WI38 (cell line): ENCODE results near the gene MSI2.

Experiments used
- H3K4me3 ChIP-seq: 2 replicates; pipeline ENCODE4 v1.5.1; 2011; ENCODE audit warnings: low read depth, mild to moderate bottlenecking, control low read depth, low read length
- TF ChIP-seq, protein P1 (sequence below): IDR thresholded peaks from 2 replicates; pipeline ENCODE4 v1.5.1; 2012; ENCODE audit warnings: low read depth, mild to moderate bottlenecking, control low read depth, low read length

MSI2 gene

DNA sequence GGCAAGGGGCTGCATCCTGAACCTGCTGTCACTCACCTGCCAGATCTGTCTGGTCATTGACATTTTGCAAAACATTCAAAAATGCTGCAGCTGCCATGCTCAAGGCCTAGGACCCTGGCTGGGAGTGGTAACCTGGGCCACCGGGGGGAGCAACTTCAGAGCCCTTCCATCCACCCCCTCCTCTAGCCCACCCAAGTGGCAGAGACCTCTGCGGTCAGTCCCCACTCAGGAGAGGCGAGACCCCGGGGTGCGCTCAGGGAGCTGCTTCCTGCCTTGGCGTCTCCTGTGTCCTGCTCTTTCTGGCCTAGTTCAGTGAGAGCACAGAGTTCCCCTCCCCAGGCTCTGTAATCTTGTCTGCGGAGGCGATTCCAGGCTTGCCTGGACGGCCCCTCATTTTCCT is 380.0 kb downstream of the MSI2 start:
- no peak overlapping the region for H3K4me3 ChIP-seq
- TF ChIP-seq, protein P1, sequence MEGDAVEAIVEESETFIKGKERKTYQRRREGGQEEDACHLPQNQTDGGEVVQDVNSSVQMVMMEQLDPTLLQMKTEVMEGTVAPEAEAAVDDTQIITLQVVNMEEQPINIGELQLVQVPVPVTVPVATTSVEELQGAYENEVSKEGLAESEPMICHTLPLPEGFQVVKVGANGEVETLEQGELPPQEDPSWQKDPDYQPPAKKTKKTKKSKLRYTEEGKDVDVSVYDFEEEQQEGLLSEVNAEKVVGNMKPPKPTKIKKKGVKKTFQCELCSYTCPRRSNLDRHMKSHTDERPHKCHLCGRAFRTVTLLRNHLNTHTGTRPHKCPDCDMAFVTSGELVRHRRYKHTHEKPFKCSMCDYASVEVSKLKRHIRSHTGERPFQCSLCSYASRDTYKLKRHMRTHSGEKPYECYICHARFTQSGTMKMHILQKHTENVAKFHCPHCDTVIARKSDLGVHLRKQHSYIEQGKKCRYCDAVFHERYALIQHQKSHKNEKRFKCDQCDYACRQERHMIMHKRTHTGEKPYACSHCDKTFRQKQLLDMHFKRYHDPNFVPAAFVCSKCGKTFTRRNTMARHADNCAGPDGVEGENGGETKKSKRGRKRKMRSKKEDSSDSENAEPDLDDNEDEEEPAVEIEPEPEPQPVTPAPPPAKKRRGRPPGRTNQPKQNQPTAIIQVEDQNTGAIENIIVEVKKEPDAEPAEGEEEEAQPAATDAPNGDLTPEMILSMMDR: no peak

DNA sequence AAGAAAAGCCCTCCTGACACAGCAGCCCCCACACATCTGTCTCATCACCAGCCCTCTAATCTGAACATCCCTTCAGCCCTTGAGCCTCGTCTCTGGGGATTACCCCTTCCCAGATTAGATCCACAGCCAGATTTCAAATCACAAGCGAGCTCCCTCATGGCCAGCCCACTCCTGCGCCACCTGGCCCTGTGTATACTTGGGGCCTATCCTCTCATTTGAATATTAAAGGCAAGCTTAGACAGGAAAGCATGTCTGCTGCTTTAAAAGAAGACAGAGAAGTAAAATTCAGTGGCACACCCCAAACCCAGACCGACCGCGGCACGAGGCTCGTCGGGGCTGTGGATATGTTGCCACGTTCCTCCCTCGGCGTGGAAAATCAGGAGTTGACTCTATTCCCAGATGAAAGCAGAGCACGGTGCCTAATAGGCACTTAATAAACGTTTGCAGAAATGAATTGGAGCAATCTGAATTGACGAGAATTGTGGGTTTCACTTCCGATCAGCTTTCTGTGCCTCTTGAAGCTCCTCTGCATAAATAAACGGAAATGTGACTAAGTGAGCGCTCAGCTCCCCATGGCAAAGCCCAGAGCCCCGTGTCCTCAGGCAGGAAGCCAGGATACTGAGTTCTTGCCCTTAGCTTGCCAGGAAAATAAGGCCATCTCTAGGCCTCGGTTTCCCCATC is 380.8 kb downstream of the MSI2 start:
- no peak overlapping the region for H3K4me3 ChIP-seq
- TF ChIP-seq, protein P1: no peak

DNA sequence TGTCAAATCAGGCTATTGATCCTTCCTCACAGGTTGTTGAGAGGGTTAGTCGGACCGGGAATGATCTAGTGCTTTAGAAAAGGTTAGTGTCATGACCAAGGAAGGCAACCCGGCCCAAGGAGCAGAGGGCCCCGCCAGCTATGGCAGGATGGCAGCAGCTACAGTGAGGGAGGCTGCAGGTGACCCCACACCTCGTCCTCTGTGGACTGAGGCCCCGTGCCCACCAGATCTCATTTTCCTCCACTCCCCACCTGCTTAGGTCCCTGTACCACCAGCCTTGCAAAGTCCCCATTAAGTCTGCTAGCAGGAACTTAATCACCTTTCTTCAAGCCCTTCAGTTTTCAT is 381.3 kb downstream of the MSI2 start:
- H3K4me3 ChIP-seq: no peak overlapping the region
- TF ChIP-seq, protein P1: no peak

DNA sequence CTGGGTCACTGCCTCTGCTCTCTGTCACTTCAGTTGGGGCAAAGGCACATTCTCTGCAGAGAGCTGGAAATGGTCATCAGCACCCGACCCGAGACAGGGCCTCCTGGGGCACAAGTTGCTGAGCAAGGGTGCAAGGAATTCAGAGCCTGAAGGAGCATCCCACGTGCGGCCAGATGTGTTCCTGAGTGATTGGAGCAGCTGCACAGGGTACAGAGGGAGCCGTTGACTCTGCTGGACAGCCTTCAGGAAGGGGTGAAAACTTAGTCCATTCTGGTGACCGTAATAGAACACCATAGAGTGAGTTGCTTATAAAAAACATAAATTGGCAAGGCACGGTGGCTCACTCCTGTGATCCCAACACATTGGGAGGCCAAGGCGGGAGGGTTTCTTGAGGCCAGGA is 382.0 kb downstream of the MSI2 start:
- H3K4me3 ChIP-seq: no peak overlapping the region
- TF ChIP-seq, protein P1: no peak

DNA sequence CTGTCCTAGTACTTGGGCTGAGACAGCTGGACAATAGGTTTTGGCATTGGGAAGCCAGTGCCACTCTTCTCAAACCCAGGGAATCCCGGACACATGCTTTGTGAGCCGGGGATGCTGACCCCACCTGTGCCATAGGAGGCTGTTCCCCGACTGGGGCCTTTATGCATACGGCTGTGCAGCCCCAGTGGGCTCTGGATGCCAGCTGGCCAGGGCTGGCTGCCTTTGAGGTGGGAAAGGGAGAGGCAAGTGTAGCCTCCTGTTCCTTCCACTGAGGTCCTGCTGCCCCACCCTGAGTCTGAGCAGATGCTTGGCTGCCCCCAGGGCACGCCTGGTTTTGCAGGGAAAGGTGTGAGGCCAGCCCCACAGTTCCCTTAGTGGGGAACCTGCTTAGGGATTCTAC is 383.1 kb downstream of the MSI2 start:
- H3K4me3 ChIP-seq: no peak overlapping the region
- TF ChIP-seq, protein P1: no peak

DNA sequence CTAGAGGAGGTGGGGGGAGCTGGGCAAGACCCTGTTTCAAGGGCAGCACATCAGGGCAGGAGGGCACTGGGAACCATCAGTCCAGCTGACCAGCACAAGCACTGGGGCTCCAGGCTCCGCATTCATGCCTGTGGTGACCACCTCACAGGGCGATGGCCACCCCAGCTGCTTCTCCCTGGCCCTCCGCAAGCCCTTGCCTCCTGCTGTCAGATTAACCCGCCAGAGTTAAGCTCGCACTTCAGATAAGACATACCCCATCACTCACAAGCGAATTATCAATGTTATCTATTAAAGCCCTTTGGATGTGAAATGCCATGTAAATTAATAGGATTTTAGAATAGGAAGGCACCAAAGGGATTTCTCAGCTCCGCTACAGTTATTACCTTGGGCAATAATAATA is 383.8 kb downstream of the MSI2 start:
- TF ChIP-seq, protein P1: no peak
- no peak overlapping the region for H3K4me3 ChIP-seq

DNA sequence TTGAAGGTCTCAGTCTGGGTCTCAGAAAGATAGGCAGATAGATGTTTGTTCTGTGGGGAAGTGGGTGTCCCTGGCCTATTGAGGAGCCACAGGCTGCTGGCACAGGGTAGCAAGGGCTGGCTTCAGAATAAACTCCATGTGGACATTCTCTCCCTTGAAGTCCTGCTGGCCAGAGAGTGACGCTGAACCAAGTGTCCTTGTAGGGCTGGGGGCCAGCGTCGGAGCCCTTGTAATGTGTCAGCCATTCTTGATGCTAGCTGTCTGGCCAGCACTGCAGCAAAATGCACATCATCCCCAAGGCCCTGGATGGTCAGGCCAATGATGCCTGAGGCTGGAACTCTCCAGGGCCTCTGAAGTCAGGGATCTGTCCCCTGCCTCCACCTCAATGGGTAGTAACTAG is 385.4 kb downstream of the MSI2 start:
- TF ChIP-seq, protein P1: no peak
- H3K4me3 ChIP-seq: no peak overlapping the region
